OCI-LY7 (cell line): ENCODE measurements around the gene NFX1.

Experiments
- CTCF ChIP-seq: fragments of 200-600 bp; sonication (generic); conservative IDR thresholded peaks from 2 replicates; pipeline ENCODE4 v1.5.1; 2014; ENCODE audit warnings: mild to moderate bottlenecking, antibody characterized with exemption, low read length, moderate library complexity, mixed read lengths
- EZH2phosphoT487 ChIP-seq: fragments of 200-600 bp; sonication (generic); IDR thresholded peaks from 2 replicates; pipeline ENCODE4 v1.6.1; 2018; ENCODE audit warnings: low read depth, borderline replicate concordance, mild to moderate bottlenecking, mixed run types, antibody characterized with exemption, low read length, moderate library complexity, mixed read lengths

DNA sequence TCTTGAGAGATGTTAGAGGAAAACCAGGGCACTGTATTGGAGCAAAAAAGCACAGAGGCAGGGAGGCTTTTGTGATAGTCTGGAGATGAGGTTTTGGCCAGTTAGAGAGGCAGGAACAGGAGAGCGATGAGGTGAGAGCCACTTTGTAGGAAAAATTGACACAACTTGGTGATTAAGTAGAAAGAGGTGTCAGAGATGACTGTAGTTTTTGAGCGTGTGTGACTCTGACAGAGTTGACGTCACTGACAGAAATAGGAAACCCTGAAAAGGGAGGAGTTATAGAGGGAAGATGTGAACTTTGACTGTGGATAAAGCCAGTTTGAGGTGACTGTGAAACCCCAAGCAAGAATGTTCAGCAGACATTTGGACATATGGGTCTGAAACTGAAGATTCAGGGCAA, 15.7 kb downstream of the NFX1 start:
- TF ChIP-seq EZH2phosphoT487 = no peak
- no peak for TF ChIP-seq CTCF
